SKM-1 treated with dmso at 0.1 percent for 144 hours (cell line): ENCODE results near the gene GPRC5C.
"Not testable (repeated sequence)": the region's sequence is repeated elsewhere in the genome, so short reads cannot be mapped to it uniquely, and the experiment has no call there.

Source experiments
- DNase-seq: peaks from one replicate; lab custom pipeline; 2025; ENCODE audit not compliant: unreplicated experiment; lab: John Stamatoyannopoulos, UW

The GPRC5C gene

DNA sequence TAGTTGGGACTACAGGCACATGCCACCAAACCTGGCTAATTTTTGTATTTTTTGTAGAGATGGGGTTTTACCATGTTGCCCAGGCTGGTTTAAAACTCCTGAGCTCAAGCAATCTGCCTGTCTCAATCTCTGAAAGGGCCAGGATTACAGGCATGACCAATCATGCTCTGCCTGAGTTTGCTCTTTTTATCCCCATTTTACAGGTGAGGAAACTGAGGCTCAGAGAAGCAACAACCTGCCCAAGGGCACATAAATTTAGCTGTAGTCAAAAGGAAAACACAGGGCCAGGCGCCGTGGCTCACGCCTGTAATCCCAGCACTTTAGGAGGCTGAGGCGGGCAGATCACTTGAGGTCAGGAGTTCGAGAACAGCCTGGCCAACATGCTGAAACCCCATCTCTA lies 26.6 kb upstream of the GPRC5C start:
- not testable (repeated sequence) for DNase-seq

DNA sequence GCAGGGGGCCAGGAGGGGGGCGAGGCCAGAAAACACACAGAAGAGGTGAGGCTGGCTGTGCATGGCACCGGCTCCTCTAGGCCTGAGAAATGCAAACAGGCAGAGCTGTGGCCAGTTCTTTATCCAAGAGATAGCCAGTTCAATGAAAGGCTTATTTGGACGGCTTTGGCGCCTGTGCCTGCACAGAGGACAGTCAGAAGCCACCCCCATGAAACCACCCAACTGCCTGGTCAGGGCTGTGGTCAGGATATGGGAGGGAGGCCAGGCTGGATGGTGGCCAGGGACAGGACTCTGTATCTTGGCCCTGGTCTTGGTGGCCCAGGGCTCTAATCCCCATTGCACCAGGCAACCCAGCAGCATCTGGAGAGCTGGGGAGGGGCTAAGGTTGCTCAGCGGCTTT lies 24.5 kb upstream of the GPRC5C start:
- no peak for DNase-seq

DNA sequence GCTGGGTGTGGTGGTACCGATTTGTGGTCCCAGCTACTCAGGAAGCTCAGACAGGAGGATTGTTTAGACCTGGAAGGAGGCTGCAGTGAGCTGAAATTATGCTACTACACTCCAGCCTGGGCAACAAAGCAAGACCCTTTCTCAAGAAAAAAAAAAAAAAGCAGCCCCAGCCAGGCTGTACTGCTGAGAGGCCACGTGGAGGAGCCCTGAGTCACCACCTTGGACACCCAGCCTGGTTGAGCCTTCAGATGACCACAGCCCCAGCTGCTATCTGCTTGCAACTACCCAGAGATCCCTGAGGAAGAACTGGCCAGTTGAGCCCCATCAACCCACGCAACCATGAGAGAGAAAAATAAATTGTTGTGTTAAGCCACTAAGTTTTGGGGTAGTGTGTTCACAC lies 23.6 kb upstream of the GPRC5C start:
- no peak for DNase-seq

GRCh38 chr17:74408815-74409214 lies 23.1 kb upstream of the GPRC5C start:
- DNase-seq, result no peak

GRCh38 chr17:74410001-74410443 lies 21.9 kb upstream of the GPRC5C start:
- no peak for DNase-seq

- DNase-seq, result no peak
Observed at GRCh38 chr17:74412581-74412980, 19.3 kb upstream of the GPRC5C start.

GRCh38 chr17:74413491-74413890 lies 18.4 kb upstream of the GPRC5C start:
- no peak for DNase-seq

DNA sequence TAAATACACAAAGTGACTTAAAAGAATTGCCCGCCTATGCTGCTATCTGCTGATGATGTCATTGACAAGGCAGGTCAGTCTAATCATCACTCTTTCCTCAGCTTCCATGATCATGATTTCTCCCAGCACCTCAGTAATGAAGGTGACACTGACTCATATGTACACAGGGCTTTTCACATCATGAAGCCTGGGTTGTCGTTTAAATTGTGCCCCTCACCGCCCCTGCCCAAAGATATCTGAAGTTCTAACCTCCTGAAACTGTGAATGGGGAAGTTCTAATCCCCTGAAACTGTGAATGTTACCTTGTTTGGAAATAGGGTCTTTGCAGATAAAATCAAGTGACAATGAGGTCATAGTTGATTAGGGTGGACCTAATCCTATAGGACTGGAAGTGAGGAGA lies 17.4 kb upstream of the GPRC5C start:
- DNase-seq, result no peak

DNA sequence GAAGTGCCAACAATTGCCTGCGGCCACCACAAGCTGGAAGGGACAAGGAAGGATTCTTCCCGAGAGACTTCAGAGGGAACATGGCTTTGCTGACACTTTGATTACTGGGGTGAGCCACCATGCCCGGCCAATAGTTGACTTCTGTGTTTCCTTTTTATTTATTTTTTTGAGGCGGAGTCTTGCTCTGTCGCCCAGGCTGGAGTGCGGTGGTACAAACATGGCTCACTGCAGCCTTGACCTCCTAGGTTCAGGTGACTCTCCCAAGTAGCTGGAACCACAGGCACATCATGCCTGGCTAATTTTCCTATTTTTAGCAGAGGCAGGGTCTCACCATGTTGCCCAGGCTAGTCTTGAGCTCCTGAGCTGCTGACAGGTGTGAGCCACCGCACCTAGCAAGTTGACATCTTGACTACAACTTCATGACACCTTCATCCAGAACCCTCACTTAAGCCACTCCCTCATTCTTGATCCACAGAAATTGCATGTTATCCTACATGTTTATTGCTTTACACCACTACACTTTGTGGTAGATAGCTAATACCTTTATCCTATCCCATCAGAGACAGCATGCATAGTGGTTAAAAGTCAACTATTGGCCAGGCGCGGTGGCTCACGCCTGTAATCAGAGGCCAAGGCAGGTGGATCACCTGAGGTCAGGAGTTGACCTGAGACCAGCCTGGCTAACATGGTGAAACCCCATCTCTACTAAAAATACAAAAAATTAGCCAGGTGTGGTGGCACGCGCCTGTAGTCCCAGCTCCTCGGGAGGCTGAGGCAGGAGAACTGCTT lies 16.1 kb upstream of the GPRC5C start:
- no peak for DNase-seq

DNA sequence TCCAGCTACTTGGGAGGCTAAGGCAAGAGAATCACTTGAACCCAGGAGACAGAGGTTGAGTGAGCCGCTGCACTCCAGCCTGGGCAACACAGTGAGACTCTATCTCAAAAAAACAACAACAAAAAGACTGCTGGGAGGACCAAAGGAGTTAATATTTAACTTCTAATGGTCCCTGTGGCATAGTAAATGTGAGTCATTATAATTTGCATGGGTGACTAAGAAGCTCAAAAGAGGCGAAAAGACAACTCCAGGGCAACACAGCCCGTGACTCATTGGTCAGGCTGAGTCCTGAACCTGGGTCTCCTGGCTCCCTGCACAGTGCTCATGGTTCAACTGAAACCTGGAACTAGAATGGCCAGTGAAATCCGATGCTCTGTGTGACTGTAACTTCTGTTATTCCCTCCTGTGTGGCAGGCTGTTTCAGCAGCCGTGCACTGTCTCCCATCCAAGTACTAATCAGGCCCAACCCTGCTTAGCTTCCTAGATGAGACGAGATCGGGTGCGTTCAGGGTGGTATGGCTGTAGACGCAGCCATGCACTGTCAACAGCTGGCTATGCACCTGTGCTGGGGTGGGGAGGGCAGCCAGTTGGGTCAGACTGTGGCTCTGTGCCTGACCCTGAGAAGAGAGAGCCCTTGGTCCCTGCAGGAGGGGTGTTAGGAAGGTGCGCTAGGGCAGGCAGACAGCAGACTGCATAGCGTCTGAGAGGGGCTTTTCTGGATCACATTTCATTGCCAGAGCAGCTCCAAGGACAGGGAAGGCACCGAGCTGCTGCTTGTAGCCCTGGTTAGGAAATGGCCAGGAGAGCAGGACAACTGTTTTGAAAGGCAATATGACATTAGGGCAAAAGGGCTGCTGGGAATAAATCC lies 14.5 kb upstream of the GPRC5C start:
- DNase-seq, result no peak

DNA sequence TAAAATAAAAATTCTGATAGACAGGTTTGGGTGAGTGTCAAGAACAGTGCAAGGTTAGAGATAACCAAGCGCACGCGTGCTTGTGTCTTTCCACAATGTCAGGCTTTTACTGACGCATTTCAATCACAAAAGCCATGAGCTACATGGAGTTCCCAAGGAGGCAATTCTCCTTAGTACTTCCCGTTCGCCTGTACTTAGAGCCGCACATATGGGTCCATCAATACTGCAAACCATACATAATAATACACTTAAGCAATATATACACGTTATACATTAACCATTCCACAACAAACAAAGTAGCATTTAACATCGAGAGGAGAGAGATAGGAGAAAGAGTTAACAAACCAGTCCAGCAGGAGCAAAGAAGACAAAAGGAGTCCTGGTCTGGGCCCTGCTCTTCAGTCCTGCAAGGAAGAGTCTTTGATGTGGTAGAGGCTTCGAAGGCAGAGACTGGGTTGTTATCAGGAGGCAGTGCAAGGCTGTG lies 11.9 kb upstream of the GPRC5C start:
- no peak for DNase-seq

DNA sequence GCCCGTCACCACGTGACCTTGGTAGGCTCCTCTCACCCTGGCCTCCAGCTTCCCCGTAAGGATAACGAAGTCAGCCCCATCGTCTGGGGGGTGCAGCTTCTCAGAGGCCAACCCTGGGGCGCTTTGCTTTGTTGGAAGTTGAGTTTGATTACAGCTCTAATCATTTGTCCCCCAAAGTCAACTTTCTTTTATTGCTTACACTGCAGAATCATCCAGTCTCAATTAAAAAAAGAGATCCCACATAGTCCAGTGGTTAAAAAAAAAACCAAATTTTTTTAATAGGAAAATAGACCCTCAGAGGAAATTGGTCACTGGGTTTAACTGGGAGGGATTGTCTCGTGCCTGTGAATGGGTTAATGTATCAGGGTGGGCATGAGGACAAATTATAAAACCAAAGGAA lies 7.8 kb upstream of the GPRC5C start:
- DNase-seq, result no peak

GRCh38 chr17:74424657-74425056 lies 7.2 kb upstream of the GPRC5C start:
- DNase-seq, result no peak

DNA sequence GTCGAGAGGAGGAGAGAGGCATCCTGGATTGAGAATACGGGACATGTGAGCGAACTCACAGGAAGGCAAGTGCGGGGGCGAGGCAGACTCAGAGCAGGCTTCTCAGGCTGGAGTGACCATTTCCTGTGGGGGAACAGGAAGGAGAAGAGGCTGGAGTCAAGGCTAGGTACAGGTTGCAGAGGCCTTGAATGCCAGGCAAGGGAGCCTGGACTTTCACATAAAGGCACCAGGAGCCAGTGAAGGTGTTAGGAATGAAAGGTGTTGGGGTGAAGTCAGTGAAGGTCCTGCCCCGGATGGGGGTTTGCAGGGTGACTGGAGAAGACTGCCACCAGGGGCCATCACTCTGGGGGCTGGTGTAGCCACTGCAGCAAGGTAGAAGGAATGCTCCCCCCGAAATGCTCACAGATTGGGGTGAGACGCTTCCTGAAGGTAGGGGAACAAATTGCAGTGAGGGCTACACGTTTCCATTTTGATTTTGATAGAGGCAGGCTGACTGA lies 5.3 kb upstream of the GPRC5C start:
- no peak for DNase-seq

DNA sequence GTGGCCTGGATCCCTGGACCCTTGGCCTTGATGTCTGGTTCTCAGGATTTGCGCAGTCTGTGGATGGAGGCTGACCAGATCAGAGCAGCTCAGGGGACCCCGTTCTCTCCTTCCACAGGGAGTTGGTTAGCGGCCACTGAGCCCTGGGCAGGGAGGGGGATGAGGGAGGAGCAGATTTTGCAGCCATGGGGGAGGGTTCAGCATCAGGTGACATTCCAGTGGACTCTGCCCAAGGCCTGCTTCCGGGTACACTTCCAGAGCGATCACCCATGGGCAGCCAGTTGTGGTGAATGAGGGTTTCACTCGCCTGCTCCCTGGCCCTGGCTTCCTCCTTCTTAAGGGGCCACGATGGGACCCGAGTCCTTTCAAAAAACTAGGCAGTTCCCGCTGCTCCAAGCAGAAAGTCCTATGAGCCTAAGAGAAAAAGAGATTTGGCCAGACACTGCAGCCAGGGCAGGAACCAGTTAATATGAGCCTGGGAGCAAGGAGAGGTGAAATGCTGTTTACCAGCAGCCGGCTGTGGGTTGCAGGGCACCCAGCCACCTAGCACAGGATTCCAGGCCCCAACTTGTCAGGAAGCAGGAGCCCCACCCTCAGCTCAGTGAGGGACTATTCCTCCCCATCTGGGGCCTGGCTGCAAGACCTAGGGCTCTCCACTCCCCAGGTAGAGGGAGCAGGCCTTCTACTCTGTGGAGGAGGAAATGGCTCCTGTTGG lies 4.7 kb upstream of the GPRC5C start:
- DNase-seq, result no peak

GRCh38 chr17:74427763-74428153 lies 4.1 kb upstream of the GPRC5C start:
- DNase-seq, result no peak

DNA sequence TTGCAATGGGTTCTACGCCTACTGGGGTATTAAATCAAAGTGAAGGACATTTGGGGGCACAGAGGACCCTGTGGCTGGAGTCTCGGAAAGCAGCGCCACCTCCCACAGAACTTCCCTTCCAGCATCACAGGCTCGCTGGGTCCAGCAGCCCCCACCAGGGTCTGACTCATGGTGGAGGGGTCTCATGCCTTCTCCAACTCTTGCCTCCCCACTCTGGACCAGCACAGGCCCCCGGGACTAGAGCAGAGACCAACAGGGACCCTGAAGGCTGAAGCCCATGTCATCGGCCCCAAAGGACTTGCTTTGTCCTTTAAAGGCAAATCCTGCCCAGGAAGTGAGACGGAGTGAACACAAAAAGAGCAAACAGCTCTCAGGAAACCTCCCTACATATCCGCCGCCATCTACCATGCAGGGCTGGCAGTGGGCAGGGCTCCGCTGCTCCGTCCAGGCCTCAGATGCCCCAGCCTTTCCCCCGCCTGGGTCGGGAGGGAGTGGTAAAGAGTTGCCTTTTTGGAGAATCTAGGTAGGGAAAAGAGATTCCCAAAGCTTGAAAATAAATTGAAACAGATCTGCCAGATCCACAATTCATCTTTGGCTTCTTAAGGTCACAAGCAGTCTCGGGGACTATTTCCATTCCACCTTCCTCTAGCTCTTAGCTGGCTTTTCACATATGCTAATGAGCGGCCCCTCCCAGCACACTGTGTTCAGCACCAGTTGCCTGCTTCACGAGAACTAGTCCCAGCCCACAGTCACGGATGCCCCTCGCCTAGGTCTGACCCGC lies 2.1 kb upstream of the GPRC5C start:
- DNase-seq, result no peak

- no peak for DNase-seq
Observed at GRCh38 chr17:74430385-74430705, 1.5 kb upstream of the GPRC5C start.

GRCh38 chr17:74430706-74431567 lies 951 bp upstream of the GPRC5C start:
- DNase-seq, result no peak

DNA sequence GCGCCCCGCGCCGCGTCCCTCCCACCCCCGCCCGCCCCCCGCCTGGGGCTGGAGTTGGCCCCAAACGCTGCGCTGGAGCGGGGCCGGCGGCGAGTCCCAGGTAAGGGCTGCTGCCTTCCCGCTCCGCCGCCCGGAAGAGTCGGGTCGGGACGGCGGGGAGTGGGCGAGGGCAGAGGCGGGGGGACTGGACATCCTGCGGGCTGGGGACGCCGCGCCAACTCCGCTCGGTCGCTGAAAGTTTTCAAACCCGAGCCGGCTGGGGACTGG lies 469 bp downstream of the GPRC5C start:
- DNase-seq, result no peak
